Dermis microvascular lymphatic vessel endothelial cell (primary cell): ENCODE results near the gene FICD. TPM values are rescaled to one million over a fixed set of nuclear protein-coding genes. Genes with fewer than 3 reads are reported as not detected.
"Not testable (repeated sequence)": the region's sequence is repeated elsewhere in the genome, so short reads cannot be mapped to it uniquely, and the experiment has no call there.

ENCODE experiments used
- DNase-seq, 2 donors: peaks; one replicate each; pipeline versions ENCODE4 v3.0.0 to v3.0.0-alpha.2; 2010; ENCODE audit warnings: low read depth in 2 of 2
- total RNA-seq: library from RNA; depleted of rRNA; stranded (reverse); fragments of >200 nt; gene quantifications from 2 replicates; pipeline ENCODE4 v1.2.1, GENCODE V29; 2014

FICD gene
- total RNA-seq = 4.5 and 7.0 TPM in 2 replicates

GRCh38 chr12:108514973-108515814, at the start of gene FICD:
Gene FICD (plus strand): TSS chr12:108515277. CDS start chr12:108516973, 1,696 bp downstream.
- peak; percentile 92 to 98 for DNase-seq

- no peak for DNase-seq
These were observed 49.7 kb upstream of the FICD start for GRCh38 chr12:108465417-108465816.

- peak; percentile 14 to 40 for DNase-seq
These were observed 46.7 kb upstream of the FICD start for GRCh38 chr12:108468196-108468968.

GRCh38 chr12:108473400-108474055, 41.5 kb upstream of the FICD start:
- DNase-seq = no peak

GRCh38 chr12:108475396-108475795, 39.7 kb upstream of the FICD start:
- DNase-seq = no peak

GRCh38 chr12:108477055-108477880, 37.8 kb upstream of the FICD start:
- no peak for DNase-seq

GRCh38 chr12:108477881-108478259, 37.2 kb upstream of the FICD start:
- no peak for DNase-seq

- DNase-seq = no peak
These were observed 36.4 kb upstream of the FICD start for GRCh38 chr12:108478611-108479206.

- no peak for DNase-seq
These were observed 35.6 kb upstream of the FICD start for GRCh38 chr12:108479364-108480070.

GRCh38 chr12:108482717-108483212, 32.3 kb upstream of the FICD start:
- DNase-seq = no peak

GRCh38 chr12:108483213-108484059, 31.6 kb upstream of the FICD start:
- no peak for DNase-seq

GRCh38 chr12:108484431-108484830, 30.6 kb upstream of the FICD start:
- DNase-seq = no peak

GRCh38 chr12:108484845-108485244, 30.2 kb upstream of the FICD start:
- DNase-seq = no peak

- not testable (repeated sequence) for DNase-seq
These were observed 29.7 kb upstream of the FICD start for GRCh38 chr12:108485371-108485770.

- not testable (repeated sequence) for DNase-seq
These were observed 28.0 kb upstream of the FICD start for GRCh38 chr12:108487029-108487428.

GRCh38 chr12:108491256-108491655, 23.8 kb upstream of the FICD start:
- DNase-seq = no peak

GRCh38 chr12:108495054-108495453, 20.0 kb upstream of the FICD start:
- peak; percentile 7 to 59 for DNase-seq

- no peak for DNase-seq
These were observed 19.1 kb upstream of the FICD start for GRCh38 chr12:108495823-108496579.
